ENCODE results near the gene SPEF1.

Gene SPEF1

GRCh38 chr20:3787324-3788014, 6.2 kb upstream of the SPEF1 start:
- Mint-ChIP-seq H3K9me3 (no peaks in the 10 kb centered on the region), H3K27ac (no peak overlapping the region), H3K27me3 (no peaks in the 10 kb centered on the region), H3K36me3 (peaks cover 9 to 16% of the 10 kb centered on the region in 2 donors), H3K4me1 (peaks cover 19 to 34% of the 10 kb centered on the region in 2 donors), H3K4me3 (peak overlapping the region in 1 of 2 donors; percentile 8)
- ATAC-seq (replicated peaks), result no peak
- no peak for DNase-seq

GRCh38 chr20:3786665-3787323, 5.5 kb upstream of the SPEF1 start, which contains the start of gene CENPB:
Gene CENPB (minus strand): TSS chr20:3786740. CDS start chr20:3786483, 257 bp downstream.
- no peaks in the 10 kb centered on the region for H3K27me3 Mint-ChIP-seq
- ATAC-seq (replicated peaks), result peak; percentile 92 to 95
- H3K27ac Mint-ChIP-seq, result peak within 1 kb of the TSS; percentile 81
- peaks cover 19 to 38% of the 10 kb centered on the region in 2 donors for H3K4me1 Mint-ChIP-seq
- peak within 1 kb of the TSS; percentile 85 to 86 for H3K4me3 Mint-ChIP-seq
- DNase-seq, result peak; percentile 90
- no peaks in the 10 kb centered on the region for H3K9me3 Mint-ChIP-seq
- H3K36me3 Mint-ChIP-seq, result peaks cover 9 to 16% of the 10 kb centered on the region in 2 donors

GRCh38 chr20:3786126-3786484, 4.9 kb upstream of the SPEF1 start:
- Mint-ChIP-seq H3K9me3 (no peaks in the 10 kb centered on the region), H3K4me3 (peak overlapping the region; percentile 85 to 86), H3K27ac (peak overlapping the region; percentile 81), H3K36me3 (peaks cover 9 to 16% of the 10 kb centered on the region in 2 donors), H3K27me3 (no peaks in the 10 kb centered on the region), H3K4me1 (peaks cover 23 to 45% of the 10 kb centered on the region in 2 donors)
- ATAC-seq (replicated peaks) (peak; percentile 38 to 57), DNase-seq (no peak)

GRCh38 chr20:3785240-3786125, 4.2 kb upstream of the SPEF1 start:
- peak overlapping the region; percentile 61 to 85 for H3K4me3 Mint-ChIP-seq
- H3K4me1 Mint-ChIP-seq, result peaks cover 28 to 51% of the 10 kb centered on the region in 2 donors
- ATAC-seq (replicated peaks) (no peak), DNase-seq (no peak)
- H3K36me3 Mint-ChIP-seq, result peaks cover 9 to 16% of the 10 kb centered on the region in 2 donors
- no peaks in the 10 kb centered on the region for H3K27me3 Mint-ChIP-seq
- H3K9me3 Mint-ChIP-seq, result no peaks in the 10 kb centered on the region
- no peak overlapping the region for H3K27ac Mint-ChIP-seq

GRCh38 chr20:3784863-3785239, 3.6 kb upstream of the SPEF1 start:
- Mint-ChIP-seq H3K9me3 (no peaks in the 10 kb centered on the region), H3K36me3 (peaks cover 9 to 16% of the 10 kb centered on the region in 2 donors), H3K4me1 (peaks cover 31 to 53% of the 10 kb centered on the region in 2 donors), H3K4me3 (peak overlapping the region; percentile 61 to 62), H3K27ac (peak overlapping the region; percentile 84), H3K27me3 (no peaks in the 10 kb centered on the region)
- no peak for ATAC-seq (replicated peaks)
- no peak for DNase-seq

- H3K9me3 Mint-ChIP-seq, result no peaks in the 10 kb centered on the region
- peak overlapping the region; percentile 61 to 62 for H3K4me3 Mint-ChIP-seq
- peaks cover 9 to 16% of the 10 kb centered on the region in 2 donors for H3K36me3 Mint-ChIP-seq
- DNase-seq (no peak), ATAC-seq (replicated peaks) (no peak)
- H3K27ac Mint-ChIP-seq, result peak overlapping the region; percentile 84
- peaks cover 36 to 58% of the 10 kb centered on the region in 2 donors for H3K4me1 Mint-ChIP-seq
- H3K27me3 Mint-ChIP-seq, result peaks cover 4% of the 10 kb centered on the region in 2 donors
These were observed 3.1 kb upstream of the SPEF1 start for GRCh38 chr20:3784216-3784853.

- no peak overlapping the region for H3K4me3 Mint-ChIP-seq
- H3K4me1 Mint-ChIP-seq, result peaks cover 39 to 61% of the 10 kb centered on the region in 2 donors
- ATAC-seq (replicated peaks) (no peak), DNase-seq (no peak)
- peaks cover 9 to 16% of the 10 kb centered on the region in 2 donors for H3K36me3 Mint-ChIP-seq
- H3K9me3 Mint-ChIP-seq, result no peaks in the 10 kb centered on the region
- H3K27ac Mint-ChIP-seq, result peak overlapping the region; percentile 60
- peaks cover 8 to 11% of the 10 kb centered on the region in 2 donors for H3K27me3 Mint-ChIP-seq
These were observed 2.4 kb upstream of the SPEF1 start for GRCh38 chr20:3783511-3784195.

- ATAC-seq (replicated peaks) (no peak), DNase-seq (no peak)
- no peak overlapping the region for H3K4me3 Mint-ChIP-seq
- H3K36me3 Mint-ChIP-seq, result peaks cover 9 to 16% of the 10 kb centered on the region in 2 donors
- H3K9me3 Mint-ChIP-seq, result no peaks in the 10 kb centered on the region
- H3K4me1 Mint-ChIP-seq, result peaks cover 41 to 65% of the 10 kb centered on the region in 2 donors
- H3K27me3 Mint-ChIP-seq, result peaks cover 8 to 17% of the 10 kb centered on the region in 2 donors
- peak overlapping the region; percentile 25 for H3K27ac Mint-ChIP-seq
These were observed 1.8 kb upstream of the SPEF1 start for GRCh38 chr20:3783068-3783489.

GRCh38 chr20:3782597-3782996, 1.3 kb upstream of the SPEF1 start:
- ATAC-seq (replicated peaks) (no peak), DNase-seq (no peak)
- peak overlapping the region; percentile 25 for H3K27ac Mint-ChIP-seq
- H3K4me1 Mint-ChIP-seq, result peaks cover 40 to 63% of the 10 kb centered on the region in 2 donors
- H3K9me3 Mint-ChIP-seq, result no peaks in the 10 kb centered on the region
- H3K27me3 Mint-ChIP-seq, result peaks cover 8 to 17% of the 10 kb centered on the region in 2 donors
- H3K36me3 Mint-ChIP-seq, result peaks cover 9 to 16% of the 10 kb centered on the region in 2 donors
- H3K4me3 Mint-ChIP-seq, result no peak overlapping the region

GRCh38 chr20:3778976-3779375, 2.3 kb downstream of the SPEF1 start:
- Mint-ChIP-seq H3K4me3 (peak overlapping the region; percentile 35 to 95), H3K4me1 (peaks cover 37 to 54% of the 10 kb centered on the region in 2 donors), H3K36me3 (peaks cover 0 to 5% of the 10 kb centered on the region in 2 donors), H3K27ac (no peak overlapping the region), H3K27me3 (peaks cover 8 to 17% of the 10 kb centered on the region in 2 donors), H3K9me3 (no peaks in the 10 kb centered on the region)
- ATAC-seq (replicated peaks) (no peak), DNase-seq (no peak)

GRCh38 chr20:3777716-3778629, 3.3 kb downstream of the SPEF1 start:
- H3K4me1 Mint-ChIP-seq, result peaks cover 34 to 47% of the 10 kb centered on the region in 2 donors
- peak overlapping the region; percentile 92 for H3K27ac Mint-ChIP-seq
- no peaks in the 10 kb centered on the region for H3K36me3 Mint-ChIP-seq
- DNase-seq, result peak; percentile 47
- no peaks in the 10 kb centered on the region for H3K9me3 Mint-ChIP-seq
- peak overlapping the region; percentile 90 to 95 for H3K4me3 Mint-ChIP-seq
- peak; percentile 79 to 84 for ATAC-seq (replicated peaks)
- H3K27me3 Mint-ChIP-seq, result peaks cover 8 to 17% of the 10 kb centered on the region in 2 donors

- DNase-seq, result no peak
- no peaks in the 10 kb centered on the region for H3K9me3 Mint-ChIP-seq
- peak overlapping the region; percentile 92 for H3K27ac Mint-ChIP-seq
- peak overlapping the region; percentile 90 to 95 for H3K4me3 Mint-ChIP-seq
- peaks cover 8 to 17% of the 10 kb centered on the region in 2 donors for H3K27me3 Mint-ChIP-seq
- H3K36me3 Mint-ChIP-seq, result no peaks in the 10 kb centered on the region
- ATAC-seq (replicated peaks), result peak; percentile 64 to 69
- peaks cover 32 to 47% of the 10 kb centered on the region in 2 donors for H3K4me1 Mint-ChIP-seq
These were observed 3.9 kb downstream of the SPEF1 start for GRCh38 chr20:3777381-3777715.

Data from stimulated activated naive B cell treated with anti-CD40 and anti-IgM and Interleukin-4, amounts not matched to agents 10 μg/mL and 1 μg/mL and 100 μg/mL, for 72 hours (primary cell).